ENCODE data around the gene ETV7. TPM values are rescaled to one million over a fixed set of nuclear protein-coding genes. Genes with fewer than 3 reads are reported as not detected.
A peak's percentile ranks its signal among the peaks of the same experiment; 100 is the strongest.

ETV7 gene
- total and polyA plus RNA-seq, 2 donors (not counting 1 experiment from before 2014, with no cell fraction given): 0.40 to 1.5 TPM

GRCh38 chr6:36350082-36350481, 37.4 kb downstream of the ETV7 start:
- Histone ChIP-seq H3K4me1 (ENCODE audit: control insufficient read depth, extremely low read depth, insufficient read depth, low read length) (no peaks in the 10 kb centered on the region), H3K9ac (ENCODE audit: insufficient read depth, low read length) (no peak overlapping the region), H3K4me3 (replicated peaks in 1 of 4; ENCODE audit: control extremely low read depth in 1 of 4, insufficient read depth in 1 of 4, low read depth in 3 of 4, low read length in 4 of 4) (no peak overlapping the region), H3K27me3 (ENCODE audit: control insufficient read depth, insufficient read depth, low read length) (peaks cover 2% of the 10 kb centered on the region), H3K4me2 (ENCODE audit: extremely low read depth, insufficient read depth, low read length) (no peak overlapping the region), H3K27ac (ENCODE audit: insufficient read depth, low read length) (peak overlapping the region; percentile 25), H3K36me3 (ENCODE audit: control insufficient read depth, insufficient read depth, low read length) (no peaks in the 10 kb centered on the region), H3K9me3 (ENCODE audit: control insufficient read depth, insufficient read depth, low read depth, low read length) (no peaks in the 10 kb centered on the region), H4K20me1 (ENCODE audit: control insufficient read depth, extremely low read depth, insufficient read depth, low read length) (no peaks in the 10 kb centered on the region), H2AFZ (ENCODE audit: low read length) (no peak overlapping the region), H3K79me2 (ENCODE audit: control insufficient read depth, insufficient read depth, low read length) (no peaks in the 10 kb centered on the region)
- DNase-seq (ENCODE audit: low read depth in 2 of 2): peak in 1 of 2 donors; percentile 53
- TF ChIP-seq, protein P1, sequence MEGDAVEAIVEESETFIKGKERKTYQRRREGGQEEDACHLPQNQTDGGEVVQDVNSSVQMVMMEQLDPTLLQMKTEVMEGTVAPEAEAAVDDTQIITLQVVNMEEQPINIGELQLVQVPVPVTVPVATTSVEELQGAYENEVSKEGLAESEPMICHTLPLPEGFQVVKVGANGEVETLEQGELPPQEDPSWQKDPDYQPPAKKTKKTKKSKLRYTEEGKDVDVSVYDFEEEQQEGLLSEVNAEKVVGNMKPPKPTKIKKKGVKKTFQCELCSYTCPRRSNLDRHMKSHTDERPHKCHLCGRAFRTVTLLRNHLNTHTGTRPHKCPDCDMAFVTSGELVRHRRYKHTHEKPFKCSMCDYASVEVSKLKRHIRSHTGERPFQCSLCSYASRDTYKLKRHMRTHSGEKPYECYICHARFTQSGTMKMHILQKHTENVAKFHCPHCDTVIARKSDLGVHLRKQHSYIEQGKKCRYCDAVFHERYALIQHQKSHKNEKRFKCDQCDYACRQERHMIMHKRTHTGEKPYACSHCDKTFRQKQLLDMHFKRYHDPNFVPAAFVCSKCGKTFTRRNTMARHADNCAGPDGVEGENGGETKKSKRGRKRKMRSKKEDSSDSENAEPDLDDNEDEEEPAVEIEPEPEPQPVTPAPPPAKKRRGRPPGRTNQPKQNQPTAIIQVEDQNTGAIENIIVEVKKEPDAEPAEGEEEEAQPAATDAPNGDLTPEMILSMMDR (conservative IDR thresholded peaks at IDR 0.05 in 1 of 2, IDR thresholded peaks at IDR 0.05 in 1 of 2; ENCODE audit: low read depth in 1 of 2, low read length in 2 of 2): no peak
- TF ChIP-seq EZH2 (IDR thresholded peaks at IDR 0.05; ENCODE audit: low read length, missing control alignments): no peak

DNA sequence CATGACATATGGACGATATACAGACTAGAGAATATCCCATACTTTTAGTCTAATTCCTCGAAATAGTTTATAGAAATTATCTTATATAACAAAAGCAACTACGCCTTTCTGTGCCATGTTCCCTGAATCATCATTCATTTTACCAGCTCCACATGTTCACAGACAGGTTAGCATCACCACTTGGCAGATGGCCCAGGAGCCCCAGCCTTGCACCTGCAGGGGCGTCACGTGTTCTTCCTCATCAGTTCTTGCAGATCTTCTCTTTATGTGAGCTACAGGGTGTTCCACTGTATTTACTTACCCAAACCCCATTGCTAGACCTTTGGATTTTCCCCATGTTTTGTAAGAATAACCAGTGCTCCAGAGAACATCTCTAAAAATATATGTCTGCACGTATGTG, 38.2 kb downstream of the ETV7 start:
- H3K9me3 ChIP-seq (ENCODE audit: control insufficient read depth, insufficient read depth, low read depth, low read length): no peaks in the 10 kb centered on the region
- H2AFZ ChIP-seq (ENCODE audit: low read length): no peak overlapping the region
- no peak for TF ChIP-seq EZH2 (IDR thresholded peaks at IDR 0.05; ENCODE audit: low read length, missing control alignments)
- TF ChIP-seq, protein P1 (conservative IDR thresholded peaks at IDR 0.05 in 1 of 2, IDR thresholded peaks at IDR 0.05 in 1 of 2; ENCODE audit: low read depth in 1 of 2, low read length in 2 of 2): no peak
- no peak overlapping the region for H3K27ac ChIP-seq (ENCODE audit: insufficient read depth, low read length)
- no peaks in the 10 kb centered on the region for H3K36me3 ChIP-seq (ENCODE audit: control insufficient read depth, insufficient read depth, low read length)
- no peak overlapping the region for H3K9ac ChIP-seq (ENCODE audit: insufficient read depth, low read length)
- no peaks in the 10 kb centered on the region for H3K4me1 ChIP-seq (ENCODE audit: control insufficient read depth, extremely low read depth, insufficient read depth, low read length)
- no peaks in the 10 kb centered on the region for H3K79me2 ChIP-seq (ENCODE audit: control insufficient read depth, insufficient read depth, low read length)
- peaks cover 2% of the 10 kb centered on the region for H3K27me3 ChIP-seq (ENCODE audit: control insufficient read depth, insufficient read depth, low read length)
- H4K20me1 ChIP-seq (ENCODE audit: control insufficient read depth, extremely low read depth, insufficient read depth, low read length): no peaks in the 10 kb centered on the region
- DNase-seq (ENCODE audit: low read depth in 2 of 2): peak in 1 of 2 donors; percentile 24
- no peak overlapping the region for H3K4me2 ChIP-seq (ENCODE audit: extremely low read depth, insufficient read depth, low read length)
- H3K4me3 ChIP-seq (replicated peaks in 1 of 4; ENCODE audit: control extremely low read depth in 1 of 4, insufficient read depth in 1 of 4, low read depth in 3 of 4, low read length in 4 of 4): no peak overlapping the region

DNA sequence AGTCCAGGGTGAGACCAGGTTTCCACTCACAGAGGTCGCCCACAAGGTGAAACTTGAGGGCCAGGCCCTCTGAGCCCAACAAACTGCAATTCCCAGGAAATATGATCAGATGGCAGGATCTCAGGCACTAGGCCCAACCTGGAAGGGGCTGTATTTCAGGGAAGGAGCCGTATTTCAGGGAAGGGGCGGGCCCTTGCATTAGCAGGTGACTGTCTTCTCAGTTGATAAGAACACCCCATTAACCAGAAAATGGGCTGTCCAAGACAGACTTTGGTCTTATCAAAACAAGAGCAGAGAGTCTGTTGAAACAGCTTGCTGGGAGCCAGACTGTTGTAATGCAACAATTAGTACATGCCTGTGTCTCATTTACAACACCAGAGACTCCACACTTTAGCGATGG, 39.8 kb downstream of the ETV7 start:
- TF ChIP-seq EZH2 (IDR thresholded peaks at IDR 0.05; ENCODE audit: low read length, missing control alignments): no peak
- TF ChIP-seq, protein P1 (conservative IDR thresholded peaks at IDR 0.05 in 1 of 2, IDR thresholded peaks at IDR 0.05 in 1 of 2; ENCODE audit: low read depth in 1 of 2, low read length in 2 of 2): no peak
- no peaks in the 10 kb centered on the region for H3K79me2 ChIP-seq (ENCODE audit: control insufficient read depth, insufficient read depth, low read length)
- H3K4me1 ChIP-seq (ENCODE audit: control insufficient read depth, extremely low read depth, insufficient read depth, low read length): no peaks in the 10 kb centered on the region
- H3K4me3 ChIP-seq (replicated peaks in 1 of 4; ENCODE audit: control extremely low read depth in 1 of 4, insufficient read depth in 1 of 4, low read depth in 3 of 4, low read length in 4 of 4): no peak overlapping the region
- H3K4me2 ChIP-seq (ENCODE audit: extremely low read depth, insufficient read depth, low read length): no peak overlapping the region
- H3K36me3 ChIP-seq (ENCODE audit: control insufficient read depth, insufficient read depth, low read length): no peaks in the 10 kb centered on the region
- H2AFZ ChIP-seq (ENCODE audit: low read length): no peak overlapping the region
- H4K20me1 ChIP-seq (ENCODE audit: control insufficient read depth, extremely low read depth, insufficient read depth, low read length): no peaks in the 10 kb centered on the region
- peaks cover 2% of the 10 kb centered on the region for H3K27me3 ChIP-seq (ENCODE audit: control insufficient read depth, insufficient read depth, low read length)
- peak in 1 of 2 donors; percentile 80 for DNase-seq (ENCODE audit: low read depth in 2 of 2)
- no peaks in the 10 kb centered on the region for H3K9me3 ChIP-seq (ENCODE audit: control insufficient read depth, insufficient read depth, low read depth, low read length)
- H3K27ac ChIP-seq (ENCODE audit: insufficient read depth, low read length): no peak overlapping the region
- no peak overlapping the region for H3K9ac ChIP-seq (ENCODE audit: insufficient read depth, low read length)

Data from fibroblast of lung (primary cell).